SK-N-SH treated with all-trans-retinoic acid at 6 μM for 48 hours (cell line): ENCODE results near the gene CPPED1.

Source experiments
- ISL1 ChIP-seq: fragments of 250-450 bp; sonication (Bioruptor Pico); IDR thresholded peaks from 2 replicates; pipeline ENCODE4 v2.1.2; 2022; ENCODE audit warnings: mild to moderate bottlenecking, moderate library complexity
- TCF4 ChIP-seq: fragments of 250-450 bp; sonication (Bioruptor Pico); IDR thresholded peaks from 2 replicates; pipeline ENCODE4 v1.8.0; 2021; ENCODE audit warnings: mild to moderate bottlenecking, moderate library complexity, borderline replicate concordance
- ZNF565 ChIP-seq: fragments of 450-650 bp; formaldehyde crosslinking; conservative IDR thresholded peaks from 2 replicates; pipeline ENCODE4 v1.5.0; 2020; ENCODE audit warnings: low read depth, mild to moderate bottlenecking, moderate library complexity
- ZNF8 ChIP-seq: fragments of 450-650 bp; formaldehyde crosslinking; IDR thresholded peaks from 2 replicates; pipeline ENCODE4 v1.5.0; 2020; ENCODE audit warnings: mild to moderate bottlenecking, moderate library complexity

DNA sequence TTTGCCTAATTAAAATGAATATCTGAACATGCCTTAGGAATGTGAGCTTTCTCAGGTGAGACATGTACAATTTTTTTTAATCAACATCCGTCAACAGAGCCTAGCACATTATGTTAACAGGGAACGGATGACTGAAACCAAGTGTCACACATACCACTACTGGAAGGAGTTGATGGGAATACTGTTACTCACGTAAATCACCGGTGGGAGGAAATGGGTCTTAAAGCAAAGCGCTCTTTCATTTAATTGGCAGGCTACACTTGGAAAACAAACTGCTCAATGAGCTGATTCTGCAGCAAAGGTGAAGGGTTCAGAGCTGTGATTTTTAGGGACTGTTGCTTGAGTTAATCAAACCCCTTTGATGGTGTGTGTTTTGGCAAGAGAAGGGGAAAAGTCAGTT lies 4.8 kb downstream of the CPPED1 start:
- no peak for TF ChIP-seq ZNF8 (CRISPR knock-in tag)
- TF ChIP-seq ISL1 (CRISPR knock-in tag) = no peak
- no peak for TF ChIP-seq TCF4 (CRISPR knock-in tag)
- TF ChIP-seq ZNF565 (CRISPR knock-in tag) = no peak
